ENCODE results near the gene TNS1.

The TNS1 gene

GRCh38 chr2:218012284-218012683 is 9.5 kb upstream of the TNS1 start:
- Histone ChIP-seq H3K9ac (ENCODE audit: low read depth, low read length) (no peak overlapping the region), H3K4me1 (ENCODE audit: insufficient read depth, low read length) (peaks cover 16% of the 10 kb centered on the region), H3K36me3 (ENCODE audit: insufficient read depth, low read length) (no peaks in the 10 kb centered on the region), H3K4me3 (ENCODE audit: low read length) (no peak overlapping the region), H3K9me3 (ENCODE audit: insufficient read depth, low read depth, low read length) (no peaks in the 10 kb centered on the region), H3K27me3 (ENCODE audit: insufficient read depth, low read length) (peaks cover 54% of the 10 kb centered on the region), H3K27ac (ENCODE audit: low read depth, low read length) (no peak overlapping the region)
- WGBS: 77% methylated on average over 1 of the region's 1 CpG

GRCh38 chr2:218011653-218012040 is 8.9 kb upstream of the TNS1 start:
- Histone ChIP-seq H3K36me3 (ENCODE audit: insufficient read depth, low read length) (no peaks in the 10 kb centered on the region), H3K27ac (ENCODE audit: low read depth, low read length) (no peak overlapping the region), H3K4me3 (ENCODE audit: low read length) (no peak overlapping the region), H3K4me1 (ENCODE audit: insufficient read depth, low read length) (peaks cover 16% of the 10 kb centered on the region), H3K9me3 (ENCODE audit: insufficient read depth, low read depth, low read length) (no peaks in the 10 kb centered on the region), H3K9ac (ENCODE audit: low read depth, low read length) (no peak overlapping the region), H3K27me3 (ENCODE audit: insufficient read depth, low read length) (peaks cover 54% of the 10 kb centered on the region)
- WGBS: 71% methylated on average over 6 of the region's 8 CpGs

GRCh38 chr2:218010984-218011652 is 8.3 kb upstream of the TNS1 start:
- Histone ChIP-seq H3K4me3 (ENCODE audit: low read length) (peak overlapping the region; percentile 68), H3K27me3 (ENCODE audit: insufficient read depth, low read length) (peaks cover 54% of the 10 kb centered on the region), H3K9ac (ENCODE audit: low read depth, low read length) (no peak overlapping the region), H3K9me3 (ENCODE audit: insufficient read depth, low read depth, low read length) (no peaks in the 10 kb centered on the region), H3K4me1 (ENCODE audit: insufficient read depth, low read length) (peaks cover 14% of the 10 kb centered on the region), H3K36me3 (ENCODE audit: insufficient read depth, low read length) (no peaks in the 10 kb centered on the region), H3K27ac (ENCODE audit: low read depth, low read length) (no peak overlapping the region)
- 33% methylated on average over 12 of the region's 12 CpGs for WGBS

GRCh38 chr2:218010140-218010983 is 7.6 kb upstream of the TNS1 start:
- no peaks in the 10 kb centered on the region for H3K9me3 ChIP-seq (ENCODE audit: insufficient read depth, low read depth, low read length)
- WGBS: 3% methylated on average over 72 of the region's 72 CpGs
- H3K36me3 ChIP-seq (ENCODE audit: insufficient read depth, low read length): no peaks in the 10 kb centered on the region
- H3K27ac ChIP-seq (ENCODE audit: low read depth, low read length): no peak overlapping the region
- H3K4me1 ChIP-seq (ENCODE audit: insufficient read depth, low read length): peaks cover 12% of the 10 kb centered on the region
- peaks cover 54% of the 10 kb centered on the region for H3K27me3 ChIP-seq (ENCODE audit: insufficient read depth, low read length)
- peak overlapping the region; percentile 68 for H3K4me3 ChIP-seq (ENCODE audit: low read length)
- no peak overlapping the region for H3K9ac ChIP-seq (ENCODE audit: low read depth, low read length)

GRCh38 chr2:218009765-218010139 is 7.0 kb upstream of the TNS1 start:
- H3K27me3 ChIP-seq (ENCODE audit: insufficient read depth, low read length): peaks cover 54% of the 10 kb centered on the region
- H3K4me3 ChIP-seq (ENCODE audit: low read length): peak overlapping the region; percentile 68
- no peaks in the 10 kb centered on the region for H3K36me3 ChIP-seq (ENCODE audit: insufficient read depth, low read length)
- WGBS: 2% methylated on average over 20 of the region's 20 CpGs
- no peak overlapping the region for H3K27ac ChIP-seq (ENCODE audit: low read depth, low read length)
- H3K9ac ChIP-seq (ENCODE audit: low read depth, low read length): no peak overlapping the region
- peaks cover 12% of the 10 kb centered on the region for H3K4me1 ChIP-seq (ENCODE audit: insufficient read depth, low read length)
- no peaks in the 10 kb centered on the region for H3K9me3 ChIP-seq (ENCODE audit: insufficient read depth, low read depth, low read length)

- Histone ChIP-seq H3K4me3 (ENCODE audit: low read length) (peak overlapping the region; percentile 68), H3K4me1 (ENCODE audit: insufficient read depth, low read length) (peaks cover 12% of the 10 kb centered on the region), H3K9me3 (ENCODE audit: insufficient read depth, low read depth, low read length) (no peaks in the 10 kb centered on the region), H3K27ac (ENCODE audit: low read depth, low read length) (no peak overlapping the region), H3K27me3 (ENCODE audit: insufficient read depth, low read length) (peaks cover 54% of the 10 kb centered on the region), H3K36me3 (ENCODE audit: insufficient read depth, low read length) (no peaks in the 10 kb centered on the region), H3K9ac (ENCODE audit: low read depth, low read length) (no peak overlapping the region)
- 12% methylated on average over 8 of the region's 8 CpGs for WGBS
Measured at GRCh38 chr2:218009231-218009630, 6.4 kb upstream of the TNS1 start.

GRCh38 chr2:218008060-218009040 is 5.6 kb upstream of the TNS1 start:
- WGBS: 75% methylated on average over 12 of the region's 12 CpGs
- Histone ChIP-seq H3K36me3 (ENCODE audit: insufficient read depth, low read length) (no peaks in the 10 kb centered on the region), H3K4me3 (ENCODE audit: low read length) (no peak overlapping the region), H3K9ac (ENCODE audit: low read depth, low read length) (no peak overlapping the region), H3K27ac (ENCODE audit: low read depth, low read length) (no peak overlapping the region), H3K4me1 (ENCODE audit: insufficient read depth, low read length) (peaks cover 18% of the 10 kb centered on the region), H3K27me3 (ENCODE audit: insufficient read depth, low read length) (peaks cover 53% of the 10 kb centered on the region), H3K9me3 (ENCODE audit: insufficient read depth, low read depth, low read length) (no peaks in the 10 kb centered on the region)

GRCh38 chr2:218006741-218007140 is 3.9 kb upstream of the TNS1 start:
- H3K9ac ChIP-seq (ENCODE audit: low read depth, low read length): no peak overlapping the region
- no peak overlapping the region for H3K27ac ChIP-seq (ENCODE audit: low read depth, low read length)
- no peak overlapping the region for H3K4me3 ChIP-seq (ENCODE audit: low read length)
- no peaks in the 10 kb centered on the region for H3K9me3 ChIP-seq (ENCODE audit: insufficient read depth, low read depth, low read length)
- H3K36me3 ChIP-seq (ENCODE audit: insufficient read depth, low read length): no peaks in the 10 kb centered on the region
- 86% methylated on average over 4 of the region's 4 CpGs for WGBS
- peaks cover 42% of the 10 kb centered on the region for H3K27me3 ChIP-seq (ENCODE audit: insufficient read depth, low read length)
- H3K4me1 ChIP-seq (ENCODE audit: insufficient read depth, low read length): peaks cover 20% of the 10 kb centered on the region

GRCh38 chr2:218005486-218005885 is 2.7 kb upstream of the TNS1 start:
- Histone ChIP-seq H3K9ac (ENCODE audit: low read depth, low read length) (no peak overlapping the region), H3K36me3 (ENCODE audit: insufficient read depth, low read length) (no peaks in the 10 kb centered on the region), H3K27me3 (ENCODE audit: insufficient read depth, low read length) (peaks cover 30% of the 10 kb centered on the region), H3K4me3 (ENCODE audit: low read length) (no peak overlapping the region), H3K9me3 (ENCODE audit: insufficient read depth, low read depth, low read length) (no peaks in the 10 kb centered on the region), H3K27ac (ENCODE audit: low read depth, low read length) (no peak overlapping the region), H3K4me1 (ENCODE audit: insufficient read depth, low read length) (peaks cover 14% of the 10 kb centered on the region)
- WGBS: 86% methylated on average over 3 of the region's 3 CpGs

GRCh38 chr2:218005028-218005427 is 2.2 kb upstream of the TNS1 start:
- no peak overlapping the region for H3K9ac ChIP-seq (ENCODE audit: low read depth, low read length)
- no peak overlapping the region for H3K27ac ChIP-seq (ENCODE audit: low read depth, low read length)
- peaks cover 14% of the 10 kb centered on the region for H3K4me1 ChIP-seq (ENCODE audit: insufficient read depth, low read length)
- WGBS: 89% methylated on average over 4 of the region's 4 CpGs
- H3K4me3 ChIP-seq (ENCODE audit: low read length): no peak overlapping the region
- no peaks in the 10 kb centered on the region for H3K36me3 ChIP-seq (ENCODE audit: insufficient read depth, low read length)
- H3K27me3 ChIP-seq (ENCODE audit: insufficient read depth, low read length): peaks cover 25% of the 10 kb centered on the region
- no peaks in the 10 kb centered on the region for H3K9me3 ChIP-seq (ENCODE audit: insufficient read depth, low read depth, low read length)

GRCh38 chr2:218003981-218004419 is 1.2 kb upstream of the TNS1 start:
- 82% methylated on average over 6 of the region's 6 CpGs for WGBS
- H3K4me1 ChIP-seq (ENCODE audit: insufficient read depth, low read length): peaks cover 14% of the 10 kb centered on the region
- H3K9ac ChIP-seq (ENCODE audit: low read depth, low read length): no peak overlapping the region
- no peaks in the 10 kb centered on the region for H3K9me3 ChIP-seq (ENCODE audit: insufficient read depth, low read depth, low read length)
- no peak overlapping the region for H3K4me3 ChIP-seq (ENCODE audit: low read length)
- no peak overlapping the region for H3K27ac ChIP-seq (ENCODE audit: low read depth, low read length)
- H3K36me3 ChIP-seq (ENCODE audit: insufficient read depth, low read length): no peaks in the 10 kb centered on the region
- peaks cover 15% of the 10 kb centered on the region for H3K27me3 ChIP-seq (ENCODE audit: insufficient read depth, low read length)
